ENCODE measurements around the gene OR6B3.

The OR6B3 gene

GRCh38 chr2:240068193-240068592 is 14.9 kb upstream of the OR6B3 start:
- Histone ChIP-seq H3K36me3 (ENCODE audit: control insufficient read depth, low read length) (no peaks in the 10 kb centered on the region), H3K9me3 (ENCODE audit: control insufficient read depth, insufficient read depth, low read length) (no peaks in the 10 kb centered on the region), H3F3A (ENCODE audit: control insufficient read depth, insufficient read depth) (no peaks in the 10 kb centered on the region), H3K79me2 (ENCODE audit: control insufficient read depth, low read length) (no peaks in the 10 kb centered on the region), H3K27me3 (ENCODE audit: control insufficient read depth, low read length) (peaks cover 9% of the 10 kb centered on the region), H3K9me2 (replicated peaks; ENCODE audit: control insufficient read depth, low read length) (no peaks in the 10 kb centered on the region), H4K20me1 (ENCODE audit: control insufficient read depth, insufficient read depth, low read depth, low read length) (no peaks in the 10 kb centered on the region), H3K4me2 (ENCODE audit: low read length) (no peak overlapping the region), H3K27ac (ENCODE audit: low read depth, low read length) (no peak overlapping the region), H3K4me1 (ENCODE audit: control insufficient read depth, low read length) (no peaks in the 10 kb centered on the region), H3K4me3 (ENCODE audit: low read length) (no peak overlapping the region)
- TF ChIP-seq, protein P1, sequence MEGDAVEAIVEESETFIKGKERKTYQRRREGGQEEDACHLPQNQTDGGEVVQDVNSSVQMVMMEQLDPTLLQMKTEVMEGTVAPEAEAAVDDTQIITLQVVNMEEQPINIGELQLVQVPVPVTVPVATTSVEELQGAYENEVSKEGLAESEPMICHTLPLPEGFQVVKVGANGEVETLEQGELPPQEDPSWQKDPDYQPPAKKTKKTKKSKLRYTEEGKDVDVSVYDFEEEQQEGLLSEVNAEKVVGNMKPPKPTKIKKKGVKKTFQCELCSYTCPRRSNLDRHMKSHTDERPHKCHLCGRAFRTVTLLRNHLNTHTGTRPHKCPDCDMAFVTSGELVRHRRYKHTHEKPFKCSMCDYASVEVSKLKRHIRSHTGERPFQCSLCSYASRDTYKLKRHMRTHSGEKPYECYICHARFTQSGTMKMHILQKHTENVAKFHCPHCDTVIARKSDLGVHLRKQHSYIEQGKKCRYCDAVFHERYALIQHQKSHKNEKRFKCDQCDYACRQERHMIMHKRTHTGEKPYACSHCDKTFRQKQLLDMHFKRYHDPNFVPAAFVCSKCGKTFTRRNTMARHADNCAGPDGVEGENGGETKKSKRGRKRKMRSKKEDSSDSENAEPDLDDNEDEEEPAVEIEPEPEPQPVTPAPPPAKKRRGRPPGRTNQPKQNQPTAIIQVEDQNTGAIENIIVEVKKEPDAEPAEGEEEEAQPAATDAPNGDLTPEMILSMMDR (IDR thresholded peaks at IDR 0.05; ENCODE audit: low read depth, low read length, poor library complexity, severe bottlenecking) = no peak
- TF ChIP-seq EZH2phosphoT487 (IDR thresholded peaks at IDR 0.05; ENCODE audit: borderline replicate concordance, low read length) = no peak

GRCh38 chr2:240066489-240066888 is 13.2 kb upstream of the OR6B3 start:
- Histone ChIP-seq H3K4me1 (ENCODE audit: control insufficient read depth, low read length) (no peaks in the 10 kb centered on the region), H3F3A (ENCODE audit: control insufficient read depth, insufficient read depth) (no peaks in the 10 kb centered on the region), H4K20me1 (ENCODE audit: control insufficient read depth, insufficient read depth, low read depth, low read length) (no peaks in the 10 kb centered on the region), H3K9me3 (ENCODE audit: control insufficient read depth, insufficient read depth, low read length) (no peaks in the 10 kb centered on the region), H3K79me2 (ENCODE audit: control insufficient read depth, low read length) (no peaks in the 10 kb centered on the region), H3K36me3 (ENCODE audit: control insufficient read depth, low read length) (no peaks in the 10 kb centered on the region), H3K4me2 (ENCODE audit: low read length) (no peak overlapping the region), H3K9me2 (replicated peaks; ENCODE audit: control insufficient read depth, low read length) (no peaks in the 10 kb centered on the region), H3K27me3 (ENCODE audit: control insufficient read depth, low read length) (peaks cover 18% of the 10 kb centered on the region), H3K27ac (ENCODE audit: low read depth, low read length) (no peak overlapping the region), H3K4me3 (ENCODE audit: low read length) (no peak overlapping the region)
- TF ChIP-seq EZH2phosphoT487 (IDR thresholded peaks at IDR 0.05; ENCODE audit: borderline replicate concordance, low read length) = no peak
- TF ChIP-seq, protein P1 (IDR thresholded peaks at IDR 0.05; ENCODE audit: low read depth, low read length, poor library complexity, severe bottlenecking) = no peak

DNA sequence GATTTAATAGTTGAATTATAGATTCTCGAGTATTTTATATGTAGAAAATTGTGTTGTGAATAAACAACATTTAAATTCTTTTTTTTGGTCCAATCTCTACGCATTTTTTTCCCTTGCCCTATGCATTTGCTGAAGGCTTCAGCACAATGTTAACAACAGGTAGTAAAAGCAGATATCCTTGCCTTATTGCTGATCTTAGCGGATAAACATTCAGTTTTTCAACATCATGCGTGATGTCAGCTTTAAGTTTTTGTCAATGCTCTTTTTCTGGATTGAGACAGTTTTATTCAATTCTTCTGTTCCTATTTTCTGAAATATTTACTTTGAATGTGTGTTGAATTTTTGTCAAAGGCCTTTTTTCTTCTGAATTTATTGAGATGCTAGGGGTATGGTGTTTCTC is 11.6 kb upstream of the OR6B3 start:
- H3K27me3 ChIP-seq (ENCODE audit: control insufficient read depth, low read length) = peaks cover 18% of the 10 kb centered on the region
- no peaks in the 10 kb centered on the region for H3K9me2 ChIP-seq (replicated peaks; ENCODE audit: control insufficient read depth, low read length)
- H3K4me3 ChIP-seq (ENCODE audit: low read length) = no peak overlapping the region
- no peaks in the 10 kb centered on the region for H3K79me2 ChIP-seq (ENCODE audit: control insufficient read depth, low read length)
- H4K20me1 ChIP-seq (ENCODE audit: control insufficient read depth, insufficient read depth, low read depth, low read length) = no peaks in the 10 kb centered on the region
- no peaks in the 10 kb centered on the region for H3K9me3 ChIP-seq (ENCODE audit: control insufficient read depth, insufficient read depth, low read length)
- no peaks in the 10 kb centered on the region for H3K4me1 ChIP-seq (ENCODE audit: control insufficient read depth, low read length)
- no peak for TF ChIP-seq EZH2phosphoT487 (IDR thresholded peaks at IDR 0.05; ENCODE audit: borderline replicate concordance, low read length)
- TF ChIP-seq, protein P1 (IDR thresholded peaks at IDR 0.05; ENCODE audit: low read depth, low read length, poor library complexity, severe bottlenecking) = no peak
- no peaks in the 10 kb centered on the region for H3F3A ChIP-seq (ENCODE audit: control insufficient read depth, insufficient read depth)
- no peak overlapping the region for H3K4me2 ChIP-seq (ENCODE audit: low read length)
- no peak overlapping the region for H3K27ac ChIP-seq (ENCODE audit: low read depth, low read length)
- no peaks in the 10 kb centered on the region for H3K36me3 ChIP-seq (ENCODE audit: control insufficient read depth, low read length)
